ENCODE measurements around the gene GNG10.
"Not testable (repeated sequence)": the region's sequence is repeated elsewhere in the genome, so short reads cannot be mapped to it uniquely, and the experiment has no call there.

The GNG10 gene

GRCh38 chr9:111657051-111657450 lies 4.4 kb upstream of the GNG10 start:
- no peak for TF ChIP-seq CTCF (IDR thresholded peaks at IDR 0.05; ENCODE audit: low read depth, low read length)
- DNase-seq (ENCODE audit: extremely low read depth, low read depth), result no peak

GRCh38 chr9:111658943-111659342 lies 2.5 kb upstream of the GNG10 start:
- DNase-seq (ENCODE audit: extremely low read depth, low read depth), result no peak
- no peak for TF ChIP-seq CTCF (IDR thresholded peaks at IDR 0.05; ENCODE audit: low read depth, low read length)

GRCh38 chr9:111659691-111660090 lies 1.7 kb upstream of the GNG10 start:
- DNase-seq (ENCODE audit: extremely low read depth, low read depth), result no peak
- TF ChIP-seq CTCF (IDR thresholded peaks at IDR 0.05; ENCODE audit: low read depth, low read length), result no peak

- DNase-seq (ENCODE audit: extremely low read depth, low read depth), result no peak
- no peak for TF ChIP-seq CTCF (IDR thresholded peaks at IDR 0.05; ENCODE audit: low read depth, low read length)
Observed at GRCh38 chr9:111661802-111662521, 557 bp downstream of the GNG10 start.

- TF ChIP-seq CTCF (IDR thresholded peaks at IDR 0.05; ENCODE audit: low read depth, low read length), result no peak
- DNase-seq (ENCODE audit: extremely low read depth, low read depth), result no peak
Observed at GRCh38 chr9:111662576-111663300, 1.3 kb downstream of the GNG10 start.

GRCh38 chr9:111663301-111663823 lies 2.0 kb downstream of the GNG10 start:
- no peak for TF ChIP-seq CTCF (IDR thresholded peaks at IDR 0.05; ENCODE audit: low read depth, low read length)
- no peak for DNase-seq (ENCODE audit: extremely low read depth, low read depth)

- no peak for DNase-seq (ENCODE audit: extremely low read depth, low read depth)
- no peak for TF ChIP-seq CTCF (IDR thresholded peaks at IDR 0.05; ENCODE audit: low read depth, low read length)
Observed at GRCh38 chr9:111668026-111668573, 6.7 kb downstream of the GNG10 start.

- DNase-seq (ENCODE audit: extremely low read depth, low read depth), result not testable (repeated sequence)
Observed at GRCh38 chr9:111668601-111669000, 7.2 kb downstream of the GNG10 start.

Measured in AG09319 (cell line).